ENCODE data around the gene RNF113B.

The RNF113B gene

GRCh38 chr13:98195054-98195791, 18.2 kb upstream of the RNF113B start:
- no peak overlapping the region for H3K4me3 ChIP-seq (ENCODE audit: low read length)
- TF ChIP-seq ZNF274 (IDR thresholded peaks at IDR 0.05; ENCODE audit: low read depth, low read length) = no peak

DNA sequence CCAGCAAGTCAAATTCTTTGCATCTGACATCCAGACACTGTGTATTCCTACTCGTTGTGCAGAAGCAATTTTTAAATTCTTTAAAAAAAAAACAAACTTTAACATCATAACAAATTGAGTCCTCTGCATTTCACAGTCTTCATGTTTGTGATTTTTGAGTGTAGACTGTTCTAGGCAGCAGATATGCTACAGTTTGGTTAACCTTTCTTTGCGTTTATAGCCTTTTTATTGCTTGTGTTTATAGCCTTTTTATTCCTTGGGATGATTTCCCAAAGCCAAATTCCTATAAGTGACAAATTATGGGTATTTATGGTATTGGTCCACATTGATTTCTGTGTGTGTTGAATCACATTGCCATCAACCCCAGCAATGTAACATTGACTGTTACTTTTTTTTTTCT, 14.9 kb upstream of the RNF113B start:
- no peak for TF ChIP-seq ZNF274 (IDR thresholded peaks at IDR 0.05; ENCODE audit: low read depth, low read length)

DNA sequence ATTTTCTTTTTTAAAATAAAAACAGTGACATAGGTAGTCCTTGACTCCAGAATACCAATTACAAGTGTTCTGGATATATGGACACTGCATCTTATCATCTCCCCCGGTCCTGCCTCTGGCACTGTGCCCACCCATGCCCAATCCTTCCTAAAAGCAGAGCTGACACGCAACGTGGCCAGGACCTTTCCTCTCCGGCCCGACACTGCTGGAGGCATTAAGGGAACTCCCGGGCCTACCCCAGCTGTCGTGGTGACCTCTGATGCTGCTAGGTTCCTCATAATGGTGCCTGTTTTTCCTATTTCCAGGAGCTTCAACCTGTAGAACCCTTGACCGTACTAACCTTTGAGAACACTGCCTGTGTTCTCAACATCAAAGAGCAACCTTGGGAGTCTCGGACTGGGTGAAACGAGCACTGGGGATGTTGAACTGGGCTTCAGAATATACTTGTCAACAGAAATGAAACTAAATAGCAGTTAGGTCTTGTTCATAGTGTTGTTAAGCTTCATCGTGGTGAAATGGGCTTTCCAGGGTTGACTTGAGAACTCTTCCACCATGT, 13.9 kb upstream of the RNF113B start:
- H3K4me3 ChIP-seq (ENCODE audit: low read length) = no peak overlapping the region
- no peak for TF ChIP-seq ZNF274 (IDR thresholded peaks at IDR 0.05; ENCODE audit: low read depth, low read length)

More for the DNA sequence above, 14.9 kb upstream of the RNF113B start:
- no peak overlapping the region for H3K4me3 ChIP-seq (ENCODE audit: low read length)

GRCh38 chr13:98189841-98190505, 12.9 kb upstream of the RNF113B start:
- no peak overlapping the region for H3K4me3 ChIP-seq (ENCODE audit: low read length)
- TF ChIP-seq ZNF274 (IDR thresholded peaks at IDR 0.05; ENCODE audit: low read depth, low read length) = no peak

- no peak overlapping the region for H3K4me3 ChIP-seq (ENCODE audit: low read length)
- TF ChIP-seq ZNF274 (IDR thresholded peaks at IDR 0.05; ENCODE audit: low read depth, low read length) = no peak
These were observed 11.6 kb upstream of the RNF113B start for GRCh38 chr13:98188544-98189166.

- no peak overlapping the region for H3K4me3 ChIP-seq (ENCODE audit: low read length)
- no peak for TF ChIP-seq ZNF274 (IDR thresholded peaks at IDR 0.05; ENCODE audit: low read depth, low read length)
These were observed 10.8 kb upstream of the RNF113B start for GRCh38 chr13:98187965-98188261.

DNA sequence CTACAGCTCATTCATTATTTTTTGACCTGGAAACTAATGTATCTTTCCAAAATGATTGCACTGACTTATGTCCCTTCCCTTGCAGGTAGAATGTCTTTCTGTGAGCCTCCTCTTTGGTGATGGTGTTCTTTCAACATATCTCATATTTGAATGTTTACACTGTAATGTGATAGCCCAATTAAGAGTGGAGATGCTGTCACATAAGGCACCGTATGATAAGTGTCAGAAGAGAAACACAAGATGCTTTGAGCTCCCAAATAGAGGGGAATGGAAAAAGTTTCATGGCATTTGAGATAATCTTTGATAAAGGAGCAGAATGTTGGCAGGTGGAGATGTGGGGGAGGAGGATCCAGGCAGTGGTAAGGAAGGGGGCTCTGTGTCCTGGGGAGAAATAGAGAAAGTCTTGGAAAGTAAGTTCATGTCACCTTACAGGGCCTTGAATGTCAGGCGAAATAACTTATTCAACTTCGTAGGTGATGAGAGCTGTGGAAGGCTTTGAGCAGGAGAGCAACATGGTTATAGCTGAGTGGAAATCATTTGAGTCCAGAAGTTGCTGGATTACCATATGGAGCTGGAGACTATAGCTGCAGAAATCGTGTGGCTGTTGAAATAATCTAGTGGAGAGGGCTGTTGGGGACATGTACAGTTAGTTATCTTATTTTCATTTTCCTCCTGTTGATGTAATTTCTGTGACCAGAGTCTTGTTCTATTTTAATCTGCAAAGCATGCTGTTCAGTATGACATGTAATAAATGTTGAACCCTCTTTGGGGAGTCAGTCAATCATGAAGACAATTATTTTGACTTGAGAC, 10.3 kb upstream of the RNF113B start:
- no peak overlapping the region for H3K4me3 ChIP-seq (ENCODE audit: low read length)
- TF ChIP-seq ZNF274 (IDR thresholded peaks at IDR 0.05; ENCODE audit: low read depth, low read length) = no peak

GRCh38 chr13:98184792-98185191, 7.7 kb upstream of the RNF113B start:
- no peak overlapping the region for H3K4me3 ChIP-seq (ENCODE audit: low read length)
- no peak for TF ChIP-seq ZNF274 (IDR thresholded peaks at IDR 0.05; ENCODE audit: low read depth, low read length)

GRCh38 chr13:98182589-98182988, 5.5 kb upstream of the RNF113B start:
- H3K4me3 ChIP-seq (ENCODE audit: low read length) = no peak overlapping the region
- TF ChIP-seq ZNF274 (IDR thresholded peaks at IDR 0.05; ENCODE audit: low read depth, low read length) = no peak

- no peak overlapping the region for H3K4me3 ChIP-seq (ENCODE audit: low read length)
- no peak for TF ChIP-seq ZNF274 (IDR thresholded peaks at IDR 0.05; ENCODE audit: low read depth, low read length)
These were observed 5.1 kb upstream of the RNF113B start for GRCh38 chr13:98182153-98182552.

- no peak overlapping the region for H3K4me3 ChIP-seq (ENCODE audit: low read length)
- no peak for TF ChIP-seq ZNF274 (IDR thresholded peaks at IDR 0.05; ENCODE audit: low read depth, low read length)
These were observed 4.2 kb upstream of the RNF113B start for GRCh38 chr13:98181111-98181815.

GRCh38 chr13:98180092-98180491, 3.0 kb upstream of the RNF113B start:
- no peak for TF ChIP-seq ZNF274 (IDR thresholded peaks at IDR 0.05; ENCODE audit: low read depth, low read length)
- H3K4me3 ChIP-seq (ENCODE audit: low read length) = no peak overlapping the region

DNA sequence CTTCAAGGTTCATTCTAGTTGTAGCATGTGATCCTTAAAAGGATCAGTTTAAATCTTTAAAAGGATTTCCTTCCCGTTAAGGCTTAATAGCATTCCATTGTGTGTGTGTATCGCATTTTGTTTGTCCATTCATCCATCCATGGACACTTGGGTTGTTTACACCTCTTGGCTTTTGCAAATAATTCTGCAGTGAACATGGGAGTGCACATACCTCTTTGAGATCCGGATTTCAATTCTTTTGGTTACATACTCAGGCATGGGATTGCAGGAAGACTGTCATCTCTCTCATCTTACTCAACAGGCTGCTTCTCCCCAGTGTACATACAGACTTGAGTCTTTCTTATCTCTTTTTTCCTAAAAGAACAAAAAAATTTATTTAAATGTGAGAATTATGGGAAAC, 1.2 kb downstream of the RNF113B start:
- no peak overlapping the region for H3K4me3 ChIP-seq (ENCODE audit: low read length)
- TF ChIP-seq ZNF274 (IDR thresholded peaks at IDR 0.05; ENCODE audit: low read depth, low read length) = no peak

DNA sequence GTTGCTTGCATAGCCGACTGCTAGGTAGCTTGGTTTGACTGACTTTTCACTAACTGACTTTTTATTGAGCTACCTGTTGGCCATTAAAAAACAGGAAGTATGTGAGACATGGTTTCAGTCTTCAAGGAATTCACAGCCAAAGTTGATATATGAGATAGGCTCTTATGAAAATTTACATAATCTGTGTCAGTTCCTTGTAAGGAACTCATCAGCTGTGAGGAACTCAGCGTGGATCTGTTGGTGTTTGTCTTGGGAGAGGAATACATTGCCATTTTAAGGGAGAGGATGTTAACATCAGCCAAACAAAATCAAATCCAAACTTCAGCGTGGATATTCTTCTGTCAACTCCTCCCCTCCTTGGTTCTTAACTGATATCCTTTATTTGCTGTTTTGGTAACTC, 2.0 kb downstream of the RNF113B start:
- no peak overlapping the region for H3K4me3 ChIP-seq (ENCODE audit: low read length)
- TF ChIP-seq ZNF274 (IDR thresholded peaks at IDR 0.05; ENCODE audit: low read depth, low read length) = no peak
